GM19099 (cell line): ENCODE results near the gene NADK2.

Source experiments
- POLR2A ChIP-seq: IDR thresholded peaks from 3 replicates; pipeline ENCODE4 v1.6.1; 2011; ENCODE audit warnings: low read depth; ENCODE audit not compliant: insufficient read length; ENCODE audit errors: extremely low read depth

Gene NADK2

GRCh38 chr5:36193746-36194145, 48.0 kb downstream of the NADK2 start:
- no peak for TF ChIP-seq POLR2A

GRCh38 chr5:36181774-36182173, 60.0 kb downstream of the NADK2 start:
- TF ChIP-seq POLR2A, result no peak

- no peak for TF ChIP-seq POLR2A
These were observed 61.0 kb downstream of the NADK2 start for GRCh38 chr5:36180556-36181350.

GRCh38 chr5:36179950-36180349, 61.8 kb downstream of the NADK2 start:
- no peak for TF ChIP-seq POLR2A

- TF ChIP-seq POLR2A, result no peak
These were observed 63.2 kb downstream of the NADK2 start for GRCh38 chr5:36178524-36178890.

GRCh38 chr5:36177715-36178523, 63.8 kb downstream of the NADK2 start:
- TF ChIP-seq POLR2A, result no peak

GRCh38 chr5:36177154-36177553, 64.6 kb downstream of the NADK2 start:
- TF ChIP-seq POLR2A, result no peak

GRCh38 chr5:36175043-36175442, 66.7 kb downstream of the NADK2 start:
- TF ChIP-seq POLR2A, result no peak

GRCh38 chr5:36174119-36174518, 67.6 kb downstream of the NADK2 start:
- no peak for TF ChIP-seq POLR2A

- no peak for TF ChIP-seq POLR2A
These were observed 68.3 kb downstream of the NADK2 start for GRCh38 chr5:36173426-36173825.

GRCh38 chr5:36172599-36172998, 69.1 kb downstream of the NADK2 start:
- TF ChIP-seq POLR2A, result no peak

GRCh38 chr5:36170832-36171424, 70.8 kb downstream of the NADK2 start:
- TF ChIP-seq POLR2A, result no peak

GRCh38 chr5:36168737-36169136, 73.0 kb downstream of the NADK2 start:
- TF ChIP-seq POLR2A, result no peak

GRCh38 chr5:36164461-36164860, 77.3 kb downstream of the NADK2 start:
- no peak for TF ChIP-seq POLR2A

GRCh38 chr5:36162810-36163486, 78.8 kb downstream of the NADK2 start:
- TF ChIP-seq POLR2A, result no peak
